ENCODE results near the gene MEIS2.

- TF ChIP-seq MEIS1 (CRISPR knock-in tag; IDR thresholded peaks at IDR 0.05; ENCODE audit: borderline replicate concordance), result no peak
- TF ChIP-seq CC2D1A (CRISPR knock-in tag; IDR thresholded peaks at IDR 0.05), result no peak
- TF ChIP-seq ZNF274 (CRISPR knock-in tag; IDR thresholded peaks at IDR 0.05), result no peak
- TF ChIP-seq ZSCAN29 (CRISPR knock-in tag; conservative IDR thresholded peaks at IDR 0.05), result no peak
- no peak for TF ChIP-seq ZNF501 (CRISPR knock-in tag; IDR thresholded peaks at IDR 0.05)
- no peak for TF ChIP-seq ZNF704 (CRISPR knock-in tag; IDR thresholded peaks at IDR 0.05; ENCODE audit: borderline replicate concordance)
- no peak for TF ChIP-seq TIGD3 (CRISPR knock-in tag; IDR thresholded peaks at IDR 0.05; ENCODE audit: borderline replicate concordance)
- TF ChIP-seq ZNF7 (CRISPR knock-in tag; IDR thresholded peaks at IDR 0.05), result no peak
- no peak for TF ChIP-seq MTF2 (CRISPR knock-in tag; IDR thresholded peaks at IDR 0.05; ENCODE audit: borderline replicate concordance)
These were observed 66.0 kb downstream of the MEIS2 start for GRCh38 chr15:37034392-37034791.

All from HepG2 (cell line).